D721Med (cell line): ENCODE measurements around the gene CDA.

Experiments
- DNase-seq: peaks from one replicate; pipeline ENCODE4 v3.0.0; 2011; ENCODE audit warnings: low spot score; ENCODE audit not compliant: insufficient read length
- FAIRE-seq: peaks from 2 replicates; lab custom pipeline; 2011; peaks lifted over from hg19 to GRCh38; lab: Jason Lieb, UNC
- CTCF ChIP-seq: IDR thresholded peaks from 2 replicates; pipeline ENCODE4 v1.5.1; 2012; ENCODE audit warnings: mild to moderate bottlenecking, control low read depth; ENCODE audit not compliant: insufficient read depth; ENCODE audit errors: missing control alignments

CDA gene

GRCh38 chr1:20586953-20587660, 1.8 kb upstream of the CDA start:
- FAIRE-seq (no peak), DNase-seq (no peak)
- TF ChIP-seq CTCF: no peak

DNA sequence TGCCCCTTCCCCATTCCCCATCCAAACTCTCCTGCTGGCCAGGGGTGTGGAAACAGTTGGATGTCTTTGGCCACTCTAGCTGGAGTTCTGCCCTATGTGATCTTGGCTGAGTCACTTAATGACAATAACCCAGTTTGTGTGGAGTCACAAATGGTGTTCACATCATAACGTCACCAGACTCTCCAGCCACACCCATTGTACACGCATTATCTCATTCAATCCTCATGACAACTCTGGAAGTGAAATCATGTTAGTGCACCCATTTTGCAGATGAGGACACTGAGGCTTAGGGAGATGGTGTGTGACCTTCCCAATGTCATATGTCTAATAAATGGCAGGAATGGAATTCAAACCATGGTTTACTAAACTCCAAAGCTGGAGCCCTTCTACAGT, 1.2 kb upstream of the CDA start:
- DNase-seq (no peak), FAIRE-seq (no peak)
- TF ChIP-seq CTCF: no peak

DNA sequence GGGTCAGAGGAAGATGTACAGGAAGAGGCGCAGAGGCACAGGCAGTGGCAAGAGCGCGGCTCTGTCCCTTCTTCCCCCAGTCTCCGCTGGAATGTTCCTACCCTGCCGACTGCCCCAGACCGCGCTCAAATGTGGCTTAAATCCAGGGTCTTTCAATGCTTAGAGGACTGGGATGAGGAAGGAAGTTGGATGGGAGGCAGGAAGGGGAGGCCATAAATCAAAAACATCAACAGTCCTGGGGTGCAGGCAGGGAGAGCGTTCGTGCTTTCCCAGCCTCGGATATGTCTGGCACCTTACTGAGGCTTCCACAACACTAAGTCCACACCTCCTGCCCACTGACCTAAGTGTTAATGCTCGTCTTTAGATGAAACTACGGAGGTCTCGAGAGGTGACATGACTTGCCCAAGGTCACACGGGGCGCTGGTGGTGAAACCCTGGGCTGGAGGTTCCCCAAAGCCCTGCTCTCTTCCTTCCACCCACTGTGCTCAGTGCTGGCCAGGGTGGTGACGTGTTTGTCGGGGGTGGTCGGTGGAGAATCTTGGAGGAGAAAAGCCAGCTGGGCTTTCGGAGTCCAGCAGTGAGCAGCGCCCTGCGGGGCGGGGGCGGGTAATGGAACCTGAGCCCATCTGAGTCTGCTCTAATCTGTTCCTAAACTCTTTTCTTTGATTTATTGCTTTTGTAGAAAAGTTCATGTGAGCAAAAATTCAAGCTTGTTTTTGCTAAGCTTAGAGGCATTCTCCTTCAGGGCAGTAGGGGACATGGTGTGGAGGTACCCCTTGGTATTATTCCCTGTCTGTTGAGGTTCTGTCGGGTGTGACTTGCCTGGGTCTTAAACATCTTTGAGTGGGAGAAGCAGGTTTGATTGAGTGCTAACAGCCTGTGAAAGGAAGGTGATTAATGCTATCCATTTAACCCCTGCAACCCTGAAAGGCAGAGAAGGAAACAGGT, 708 bp downstream of the CDA start:
- TF ChIP-seq CTCF: no peak
- DNase-seq: no peak
- FAIRE-seq: no peak

DNA sequence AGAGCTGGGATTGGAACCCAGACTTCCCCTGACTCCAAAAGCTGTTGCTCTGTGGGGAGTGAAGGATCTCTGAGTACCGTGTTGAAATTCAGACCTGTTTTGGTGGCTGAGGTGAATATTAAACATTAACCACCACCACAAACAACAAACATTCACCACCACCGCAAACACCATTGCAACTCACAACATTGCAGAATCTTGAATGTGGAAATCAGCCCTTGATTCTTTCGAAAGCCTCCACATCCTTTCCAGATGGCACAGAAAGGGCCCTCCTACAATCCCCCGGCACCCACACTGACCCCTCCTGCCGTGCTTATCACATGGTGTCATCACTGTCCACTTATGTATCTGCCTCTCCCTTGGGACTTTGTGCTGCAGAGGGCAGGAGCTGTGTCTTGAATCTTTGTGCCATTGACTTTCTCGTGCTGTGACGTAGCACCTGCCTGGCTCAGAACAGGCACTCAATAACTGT, 1.4 kb downstream of the CDA start:
- DNase-seq: no peak
- no peak for FAIRE-seq
- no peak for TF ChIP-seq CTCF

DNA sequence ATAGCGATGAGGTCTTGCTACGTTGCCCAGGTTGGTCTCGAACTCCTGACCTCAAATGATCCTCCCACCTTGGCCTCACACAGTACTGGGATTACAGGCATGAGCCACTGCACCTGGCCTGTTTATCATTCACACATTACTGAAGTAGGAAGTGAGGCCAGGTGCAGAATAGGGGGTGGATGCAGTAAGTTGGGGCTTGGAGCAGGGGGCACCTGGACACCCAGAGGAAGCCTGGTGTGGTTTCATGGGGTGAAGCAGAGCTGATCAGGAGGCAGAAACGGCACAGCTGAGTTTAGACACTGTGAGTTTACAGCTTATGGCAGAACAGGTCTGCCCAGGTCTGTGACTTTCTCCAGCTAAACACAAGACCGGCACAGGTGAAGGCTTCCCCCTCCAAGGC, 4.9 kb downstream of the CDA start:
- no peak for TF ChIP-seq CTCF
- DNase-seq (no peak), FAIRE-seq (no peak)

GRCh38 chr1:20594746-20595145, 5.8 kb downstream of the CDA start:
- FAIRE-seq (no peak), DNase-seq (no peak)
- no peak for TF ChIP-seq CTCF
